HG03442 (cell line): ENCODE data around the gene NIT1.

Experiments
- ATAC-seq: cut with Tn5 transposase; IDR thresholded peaks from one replicate; pipeline ENCODE4 v1.9.1; 2021; ENCODE audit warnings: mild to moderate bottlenecking, moderate library complexity; ENCODE audit not compliant: unreplicated experiment

The NIT1 gene

DNA sequence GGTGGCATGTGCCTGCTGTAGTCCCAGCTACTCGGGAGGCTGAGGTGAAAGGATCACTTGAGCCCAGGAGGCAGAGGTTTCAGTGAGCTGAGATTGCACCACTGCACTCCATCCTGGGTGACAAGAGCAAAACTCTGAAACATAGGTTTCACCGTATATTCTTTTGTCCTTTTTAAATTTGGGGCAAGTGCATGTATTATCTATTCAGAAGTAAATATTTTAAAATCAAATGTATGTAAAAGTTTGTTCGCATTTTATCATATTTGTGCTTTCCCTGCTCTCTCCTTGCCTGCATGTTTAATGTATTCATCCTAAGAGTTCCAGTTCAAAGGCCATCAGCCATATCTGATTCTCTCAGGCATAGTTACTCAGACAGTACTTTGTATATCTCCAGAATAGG, 27.9 kb downstream of the NIT1 start:
- no peak for ATAC-seq

DNA sequence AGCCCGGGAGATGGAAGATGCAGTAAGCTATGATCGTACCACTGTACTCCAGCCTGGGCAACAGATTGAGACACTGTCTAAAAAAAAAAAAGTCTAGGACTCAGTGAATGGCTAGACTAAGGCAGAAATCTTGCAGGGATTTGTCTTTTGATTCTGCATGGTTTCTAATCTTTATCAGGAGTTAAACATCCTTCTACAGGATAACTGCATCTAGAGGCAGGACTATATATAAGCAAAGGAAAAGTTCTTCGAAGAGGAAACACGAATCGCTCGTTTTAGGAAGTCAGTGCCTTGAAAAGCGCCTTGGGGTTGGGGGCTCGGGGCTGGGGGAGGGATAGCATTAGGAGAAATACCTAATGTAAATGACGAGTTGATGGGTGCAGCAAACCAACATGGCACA, 35.3 kb downstream of the NIT1 start:
- no peak for ATAC-seq

DNA sequence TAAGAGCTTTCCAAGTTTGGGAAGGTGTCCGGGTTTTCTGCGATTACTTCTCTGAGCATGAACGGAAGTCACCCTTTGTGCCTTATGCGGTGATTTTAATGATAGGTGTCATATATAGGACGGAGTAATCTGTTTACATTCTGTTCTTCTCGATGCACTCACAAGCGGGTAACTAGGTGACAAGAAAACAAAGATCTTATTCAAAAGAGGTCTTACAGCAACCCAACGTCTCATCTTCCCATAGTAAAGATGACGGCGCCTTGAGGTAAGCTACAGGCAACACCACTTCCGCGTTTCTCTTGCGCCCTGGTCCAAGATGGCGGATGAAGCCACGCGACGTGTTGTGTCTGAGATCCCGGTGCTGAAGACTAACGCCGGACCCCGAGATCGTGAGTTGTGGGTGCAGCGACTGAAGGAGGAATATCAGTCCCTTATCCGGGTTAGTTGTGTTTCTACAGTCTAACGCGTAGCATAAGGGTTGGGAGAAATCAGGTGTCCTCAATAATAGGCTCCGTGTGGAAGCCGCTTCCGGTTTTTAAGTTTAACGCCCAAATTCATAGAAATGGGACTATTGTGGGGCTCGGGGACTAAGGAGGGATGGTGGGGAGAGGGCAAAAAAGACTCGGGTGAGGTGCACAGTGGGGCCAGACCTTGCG, 35.9 kb downstream of the NIT1 start, which contains the start of gene UFC1:
Gene UFC1, plus strand, starts transcription at position 297 of the 656 bp plus-strand sequence. Its CDS starts 20 bp downstream, at position 317.
- peak; percentile 90 for ATAC-seq

GRCh38 chr1:161157867-161158266, 40.0 kb downstream of the NIT1 start:
- ATAC-seq, result no peak

GRCh38 chr1:161158316-161159010, 40.6 kb downstream of the NIT1 start:
- ATAC-seq, result no peak

GRCh38 chr1:161159087-161159912, 41.4 kb downstream of the NIT1 start, which contains the start of gene USP21:
Gene USP21, plus strand, starts transcription at chr1:161159500. Its CDS starts 1,141 bp downstream, at chr1:161160641.
- ATAC-seq, result peak; percentile 89

GRCh38 chr1:161159913-161160243, 42.0 kb downstream of the NIT1 start:
- no peak for ATAC-seq

GRCh38 chr1:161160671-161161145, 42.8 kb downstream of the NIT1 start:
- no peak for ATAC-seq

DNA sequence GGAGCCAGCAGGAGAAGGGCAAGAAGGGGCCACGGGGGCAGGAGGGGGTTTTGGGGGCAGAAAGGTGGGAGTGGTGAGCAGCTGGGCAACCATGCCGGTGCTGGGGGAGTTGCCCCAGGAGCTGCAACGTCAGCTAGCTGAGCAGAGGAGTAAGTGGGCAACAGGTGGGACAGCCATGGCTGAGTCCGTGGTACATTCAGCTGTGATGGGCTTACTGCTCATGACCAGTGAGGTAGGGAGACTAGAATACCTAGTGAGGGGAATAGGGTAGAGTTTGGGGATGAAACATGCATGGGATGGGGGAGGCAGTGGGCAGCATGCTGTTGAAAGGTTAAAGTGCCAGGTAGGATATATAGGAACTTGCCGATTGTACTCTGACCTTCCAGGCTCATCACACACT, 43.7 kb downstream of the NIT1 start:
- no peak for ATAC-seq

GRCh38 chr1:161162052-161162451, 44.1 kb downstream of the NIT1 start:
- ATAC-seq, result no peak

DNA sequence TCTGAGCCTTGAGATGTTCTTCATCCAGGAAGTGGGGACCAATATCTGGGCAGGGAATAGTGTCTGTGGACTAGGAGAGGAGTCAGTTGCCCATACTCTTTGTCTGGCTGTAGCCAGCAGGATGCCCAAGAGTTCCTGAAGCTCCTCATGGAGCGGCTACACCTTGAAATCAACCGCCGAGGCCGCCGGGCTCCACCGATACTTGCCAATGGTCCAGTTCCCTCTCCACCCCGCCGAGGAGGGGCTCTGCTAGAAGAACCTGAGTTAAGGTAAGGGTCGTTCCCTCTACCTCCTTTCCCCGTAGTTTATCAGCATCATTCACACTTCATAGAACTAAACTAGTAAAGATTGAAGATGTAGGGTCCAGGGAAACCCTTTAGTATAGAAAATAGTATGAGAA, 44.9 kb downstream of the NIT1 start:
- ATAC-seq, result no peak

GRCh38 chr1:161163793-161164192, 45.9 kb downstream of the NIT1 start:
- no peak for ATAC-seq

GRCh38 chr1:161164901-161165610, 47.2 kb downstream of the NIT1 start:
- no peak for ATAC-seq

- ATAC-seq, result peak; percentile 93
These were observed 48.1 kb downstream of the NIT1 start, which contains the start of gene PPOX for GRCh38 chr1:161165742-161166668. Gene PPOX, plus strand, starts transcription at chr1:161166426. Its CDS starts 422 bp downstream, at chr1:161166848.

- ATAC-seq, result no peak
These were observed 49.0 kb downstream of the NIT1 start for GRCh38 chr1:161166669-161167548.

GRCh38 chr1:161168906-161169305, 51.0 kb downstream of the NIT1 start:
- ATAC-seq, result no peak
